ENCODE data around the gene CMTM2.

The CMTM2 gene, protein sequence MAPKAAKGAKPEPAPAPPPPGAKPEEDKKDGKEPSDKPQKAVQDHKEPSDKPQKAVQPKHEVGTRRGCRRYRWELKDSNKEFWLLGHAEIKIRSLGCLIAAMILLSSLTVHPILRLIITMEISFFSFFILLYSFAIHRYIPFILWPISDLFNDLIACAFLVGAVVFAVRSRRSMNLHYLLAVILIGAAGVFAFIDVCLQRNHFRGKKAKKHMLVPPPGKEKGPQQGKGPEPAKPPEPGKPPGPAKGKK

GRCh38 chr16:66578651-66579531 is at the start of gene CMTM2:
TSS of gene CMTM2 (plus strand) at chr16:66579463. CDS start at chr16:66579608, 145 bp downstream.
- DNase-seq = peak; percentile 51

DNA sequence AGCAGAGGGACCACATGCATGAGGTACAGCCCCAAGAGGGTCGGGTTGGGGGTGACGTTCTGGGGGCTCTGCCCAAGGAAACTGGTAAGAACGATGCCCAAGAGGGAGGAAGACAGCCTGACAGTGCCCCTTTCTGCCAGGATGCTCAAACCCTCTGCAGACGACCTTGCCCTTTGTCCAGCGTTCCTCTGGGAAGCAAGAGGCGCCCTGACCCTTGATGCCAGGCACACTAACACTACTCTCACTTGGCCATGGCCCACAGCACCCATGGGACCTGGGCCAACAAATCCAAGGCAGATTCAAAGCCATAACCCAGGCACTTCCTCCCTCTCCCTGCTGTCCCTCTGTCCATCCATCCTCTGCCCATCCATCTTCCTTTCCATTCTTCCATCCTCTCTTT is 49.8 kb upstream of the CMTM2 start:
- no peak for DNase-seq

DNA sequence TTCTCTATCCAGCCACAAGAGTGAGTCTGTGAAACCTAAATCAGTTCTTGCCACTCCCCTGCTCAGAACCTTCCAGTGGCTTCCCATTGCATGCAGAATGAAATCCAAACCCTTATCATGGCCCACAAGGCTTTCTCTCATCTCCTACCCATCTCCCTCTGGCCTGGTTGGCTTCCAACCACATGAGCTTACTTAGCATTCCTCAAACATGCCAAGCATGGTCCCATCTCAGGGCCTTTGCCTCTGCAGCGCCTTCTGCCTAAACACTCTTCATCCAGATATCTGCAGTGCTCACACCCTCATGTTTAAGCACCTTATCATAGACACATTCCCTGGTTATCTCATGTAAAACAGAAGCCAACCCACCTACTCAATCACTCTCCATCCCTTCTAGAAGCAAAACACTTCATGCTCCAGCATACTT is 44.9 kb upstream of the CMTM2 start:
- DNase-seq = peak; percentile 59

DNA sequence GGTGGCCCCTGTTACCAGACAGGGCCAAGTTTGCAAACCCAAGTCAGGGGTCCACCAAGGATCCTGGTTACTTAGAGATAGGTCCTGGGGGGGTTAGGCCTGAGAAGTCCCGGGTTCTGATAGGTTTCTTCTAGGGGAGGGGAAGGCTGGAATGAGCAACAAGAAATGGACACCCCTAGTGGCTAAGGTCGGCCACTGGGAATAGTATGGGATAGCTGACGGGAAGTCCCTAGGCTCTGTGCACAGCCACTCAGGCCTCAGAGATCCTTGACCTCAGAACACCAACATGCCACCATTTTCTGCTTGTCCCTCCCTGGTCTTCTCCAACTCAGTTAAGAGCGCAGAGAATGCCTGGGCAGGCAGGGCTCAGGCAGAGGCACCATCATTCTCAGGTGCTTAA is 42.7 kb upstream of the CMTM2 start:
- no peak for DNase-seq

DNA sequence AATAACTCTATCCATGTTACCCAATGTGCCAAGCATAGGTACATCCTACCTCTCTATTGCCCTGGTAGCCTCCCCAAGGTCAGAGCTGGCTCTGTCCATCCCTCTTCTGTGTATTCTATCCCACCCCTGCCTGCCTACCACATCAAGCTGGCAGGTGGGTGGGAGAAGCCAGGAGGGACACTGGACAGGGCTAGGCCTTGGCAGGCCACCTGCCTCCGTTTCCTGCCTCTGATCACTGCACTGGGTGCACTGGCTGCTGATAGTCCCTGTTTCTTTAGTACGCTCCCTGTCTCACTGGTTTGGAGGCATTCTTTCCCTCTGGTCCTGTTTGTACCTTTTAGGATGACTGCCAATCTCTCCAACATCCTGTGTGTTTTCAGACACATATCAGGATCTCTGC is 42.0 kb upstream of the CMTM2 start:
- DNase-seq = no peak

DNA sequence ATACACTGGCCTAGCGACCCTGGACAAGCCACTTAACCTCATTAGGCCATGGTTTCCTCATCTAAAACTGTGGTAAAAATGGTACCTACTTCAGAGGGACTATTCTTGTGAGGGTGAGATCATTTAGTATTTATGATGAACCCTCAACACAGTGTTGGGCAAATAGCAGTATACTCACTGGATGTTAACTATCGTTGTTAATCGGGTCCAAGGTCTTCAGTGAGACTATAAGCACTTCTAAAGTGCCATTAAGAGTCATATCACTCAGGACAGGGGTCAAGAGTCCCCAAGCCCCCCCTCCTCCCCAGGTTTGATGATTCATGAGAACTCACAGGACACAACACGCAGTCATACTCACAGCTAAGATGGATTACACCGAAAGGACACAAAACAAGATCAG is 40.4 kb upstream of the CMTM2 start:
- no peak for DNase-seq

DNA sequence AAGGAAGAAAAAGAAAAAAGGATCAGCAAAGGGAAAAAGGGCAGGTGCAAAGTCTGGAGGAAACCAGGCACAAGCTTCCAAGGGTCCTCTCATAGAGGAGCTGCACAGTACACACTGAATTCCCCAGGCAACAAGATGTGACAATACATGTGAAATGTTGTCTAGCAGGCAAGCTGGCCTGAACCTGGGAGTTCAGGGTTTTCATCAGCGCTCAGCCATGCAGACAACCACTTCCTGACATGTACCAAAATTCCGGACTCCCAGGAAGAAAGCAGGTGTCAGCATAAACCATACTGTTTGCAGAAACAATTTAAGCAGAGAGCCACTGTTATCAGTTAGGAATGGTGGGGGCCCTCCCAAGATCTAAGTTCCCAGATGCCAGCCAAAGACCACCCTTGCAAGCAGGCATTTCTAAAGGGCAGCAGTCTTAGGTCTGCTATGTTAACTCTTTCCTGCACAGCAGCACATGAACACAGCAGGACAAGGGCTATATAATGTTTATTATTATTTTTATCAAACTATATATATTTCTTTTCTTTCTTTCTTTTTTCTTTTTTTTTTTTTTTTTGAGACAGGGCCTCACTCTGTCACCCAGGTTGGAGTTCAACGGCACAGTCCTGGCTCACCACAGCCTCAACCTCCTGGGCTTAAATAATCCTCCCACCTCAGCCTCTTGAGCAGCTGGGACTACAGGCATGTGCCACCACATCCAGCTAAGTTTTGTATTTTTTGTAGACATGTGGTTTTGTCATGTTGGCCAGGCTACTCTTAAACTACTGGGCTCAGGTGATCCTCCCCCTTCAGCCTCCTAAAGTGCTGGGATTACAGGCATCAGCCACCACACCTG is 39.4 kb upstream of the CMTM2 start:
- no peak for DNase-seq

DNA sequence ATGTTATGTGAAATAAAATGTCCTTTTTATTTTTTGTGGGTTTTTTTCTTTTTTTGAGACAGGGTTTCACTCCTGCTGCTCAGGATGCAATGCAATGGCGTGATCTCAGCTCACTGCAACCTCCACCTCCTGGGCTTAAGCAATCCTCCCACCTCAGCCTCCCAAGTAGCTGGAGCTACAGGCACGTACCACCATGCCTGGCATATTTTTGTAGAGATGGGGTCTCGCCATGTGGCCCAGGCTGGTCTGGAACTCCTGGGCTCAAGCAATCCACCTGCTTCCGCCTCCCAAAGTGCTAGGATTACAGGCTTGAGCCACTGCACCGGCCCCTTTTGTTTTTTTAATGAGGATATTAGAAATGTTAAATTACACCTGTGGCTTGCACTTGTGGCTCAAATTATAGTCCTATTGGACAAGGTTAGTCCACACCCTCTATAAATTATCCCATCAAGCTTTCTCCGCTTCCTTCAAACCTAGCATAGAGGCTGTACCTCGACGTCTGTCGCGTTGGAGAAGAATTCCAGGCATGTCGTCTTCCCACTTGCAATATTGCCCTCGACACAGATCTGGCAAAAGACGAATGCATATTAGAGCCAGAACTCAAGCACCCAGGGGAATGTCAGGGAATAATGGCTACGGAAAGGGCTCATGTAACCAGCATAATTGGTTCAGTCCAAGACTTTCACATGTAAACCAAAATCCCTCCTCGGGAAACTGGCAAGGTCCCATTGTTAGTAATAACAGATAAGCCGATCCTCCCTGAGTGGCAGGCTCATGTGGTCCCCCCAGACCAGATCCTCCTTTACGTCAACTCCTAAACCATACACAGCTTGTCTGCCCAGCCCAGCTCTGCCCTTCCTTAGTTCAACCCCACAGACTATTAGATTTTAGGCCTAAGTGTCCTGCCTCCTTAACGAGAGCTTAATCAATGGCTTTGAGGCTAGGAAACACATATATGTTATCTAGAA is 37.6 kb upstream of the CMTM2 start:
- no peak for DNase-seq

DNA sequence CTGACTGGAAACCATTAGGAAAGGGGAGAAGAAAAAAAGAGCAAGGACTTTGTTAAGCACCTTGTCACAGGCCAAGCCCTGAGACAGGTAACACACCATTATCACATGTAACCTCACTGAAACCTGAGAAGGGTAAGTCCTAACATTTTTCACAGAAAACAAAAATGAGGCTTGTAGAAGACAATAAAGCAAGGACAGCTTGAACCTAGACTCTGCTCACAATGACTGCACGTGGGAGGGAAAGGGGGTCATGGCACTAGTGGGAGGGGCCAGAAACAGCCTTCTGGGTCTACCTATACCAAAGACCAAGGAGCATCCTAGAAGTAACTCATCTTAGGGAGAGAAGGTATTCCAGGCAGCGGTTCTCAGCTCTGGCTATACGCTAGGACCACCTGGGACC is 36.9 kb upstream of the CMTM2 start:
- DNase-seq = no peak

DNA sequence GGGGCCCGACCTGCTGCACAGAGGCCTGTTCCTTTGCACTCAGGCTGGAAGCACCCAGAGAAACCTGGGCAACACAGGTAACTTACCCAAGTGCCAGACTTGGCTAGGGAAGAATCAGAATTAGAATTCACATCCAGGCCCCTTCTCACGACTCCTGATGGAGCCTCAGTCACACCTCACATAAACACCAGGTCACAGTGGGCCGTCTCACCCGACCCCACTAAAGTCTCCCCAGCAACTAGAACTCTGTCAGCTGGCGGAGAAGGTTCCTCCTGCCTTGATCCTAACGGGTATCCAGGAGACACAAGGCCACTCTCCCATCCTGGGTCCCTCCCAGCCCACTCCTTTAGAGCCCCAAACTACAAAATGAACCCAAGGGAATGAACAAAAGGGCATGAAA is 35.7 kb upstream of the CMTM2 start:
- no peak for DNase-seq

GRCh38 chr16:66544016-66544757 is 35.1 kb upstream of the CMTM2 start:
- no peak for DNase-seq

DNA sequence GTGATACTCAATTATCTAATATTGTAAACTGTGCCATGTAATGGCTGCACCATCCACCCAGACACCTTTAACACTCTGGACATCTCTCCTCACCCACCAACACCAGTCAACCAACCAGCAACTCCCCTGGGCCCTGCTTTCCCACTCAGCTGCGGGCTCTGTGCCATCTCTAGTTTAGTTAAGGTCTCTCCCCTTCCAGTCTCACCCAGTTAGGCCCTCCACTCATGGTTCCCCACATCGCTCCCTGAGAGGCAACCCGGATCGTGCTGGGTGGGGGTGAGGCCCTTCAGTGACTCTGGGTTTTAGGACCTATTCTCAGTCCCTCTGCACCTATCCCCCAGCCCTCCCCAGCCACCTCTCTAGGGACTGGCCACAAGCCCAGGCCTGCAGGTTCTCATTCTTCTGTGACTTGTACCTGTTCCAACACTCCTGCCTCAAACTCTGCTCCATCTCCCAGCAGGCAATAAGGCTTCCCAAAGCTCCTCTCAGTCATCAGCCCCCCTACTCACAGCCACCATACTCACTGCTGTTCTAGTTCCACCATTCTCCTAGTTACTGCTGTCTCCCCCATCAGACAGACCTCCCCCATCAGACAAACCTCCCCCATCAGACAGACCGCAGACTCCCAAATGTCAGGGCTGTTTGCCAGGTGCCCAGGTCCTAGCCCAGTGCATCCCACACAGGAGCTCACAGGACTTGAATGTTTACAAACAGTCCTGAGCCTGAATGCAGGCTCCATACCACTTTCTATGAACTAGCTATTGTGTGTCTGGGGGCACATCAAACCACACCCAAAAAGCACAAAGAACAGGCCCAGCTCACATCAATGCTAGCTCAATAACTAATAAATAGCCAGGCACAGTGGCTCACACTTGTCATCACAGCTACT is 31.9 kb upstream of the CMTM2 start:
- DNase-seq = no peak

GRCh38 chr16:66548068-66548467 is 31.2 kb upstream of the CMTM2 start:
- no peak for DNase-seq

GRCh38 chr16:66548868-66549267 is 30.4 kb upstream of the CMTM2 start:
- no peak for DNase-seq

- peak; percentile 57 for DNase-seq
These were observed 29.8 kb upstream of the CMTM2 start, which contains the start of gene TK2 for GRCh38 chr16:66549284-66550131. TSS of gene TK2 (minus strand) at chr16:66550122. CDS start at chr16:66550061, 61 bp downstream.

DNA sequence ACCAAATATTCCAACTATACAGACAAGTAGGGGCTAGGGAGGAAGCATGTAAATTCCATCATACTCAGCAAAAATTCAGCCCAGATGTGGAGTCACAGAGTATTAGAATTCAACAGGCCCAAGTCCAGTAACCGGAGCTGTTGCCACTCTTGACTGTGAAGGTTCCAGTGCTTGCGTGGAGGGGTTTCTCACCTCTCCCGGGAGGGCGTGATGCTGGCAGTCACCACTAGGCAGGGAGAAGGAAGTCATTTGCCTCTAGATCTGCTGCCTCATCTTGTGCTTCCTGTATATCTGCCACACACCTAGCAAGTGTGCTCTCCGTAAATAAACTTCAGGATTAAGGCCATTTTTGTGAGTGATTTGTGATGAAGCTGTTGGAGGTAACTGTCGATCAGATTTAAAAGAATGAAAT is 27.9 kb upstream of the CMTM2 start:
- DNase-seq = peak; percentile 82

DNA sequence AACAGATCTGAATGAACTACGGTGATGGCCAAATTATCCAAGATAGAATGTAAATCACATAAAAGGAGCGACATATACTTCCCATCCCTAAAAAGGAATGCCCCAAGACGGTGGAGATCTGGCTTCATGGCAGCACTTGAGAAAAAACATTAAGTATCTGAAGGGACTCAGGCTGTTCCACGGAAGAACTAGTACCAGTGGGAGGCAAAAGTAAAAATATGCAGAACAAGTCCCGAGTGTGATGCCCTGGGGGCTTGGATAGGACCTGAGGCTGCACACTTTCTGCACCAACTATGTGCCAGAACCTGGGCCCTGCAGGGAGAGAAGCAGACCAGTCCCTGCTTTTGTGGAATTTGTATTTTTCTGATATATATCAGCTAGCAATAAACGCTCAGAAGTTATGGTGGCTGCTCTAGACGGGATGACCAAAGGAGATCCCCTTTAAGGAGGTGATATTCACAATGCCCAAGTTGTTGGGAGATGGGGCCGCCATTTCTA is 27.4 kb upstream of the CMTM2 start:
- DNase-seq = peak; percentile 33

GRCh38 chr16:66552286-66553177 is 26.7 kb upstream of the CMTM2 start, which contains the start of gene CKLF:
TSS of gene CKLF (plus strand) at chr16:66552576. CDS start at chr16:66552716, 140 bp downstream.
- peak; percentile 94 for DNase-seq
